HepG2 (cell line): Measurements from ENCODE around the gene ORMDL3. TPM values are rescaled to one million over a fixed set of nuclear protein-coding genes. Genes with fewer than 3 reads are reported as not detected.

ENCODE experiments used
- ARHGAP35 ChIP-seq: sonication (generic); formaldehyde crosslinking; IDR thresholded peaks from 2 replicates; pipeline ENCODE4 v1.9.0; 2022; ENCODE audit warnings: mild to moderate bottlenecking, inconsistent platforms, moderate library complexity, missing genetic modification reagents, borderline replicate concordance
- BHLHE40 ChIP-seq: IDR thresholded peaks from 2 replicates; pipeline ENCODE4 v1.6.1; 2011; ENCODE audit warnings: low read length, improper control_type of control experiment
- BRCA1 ChIP-seq: sonication (generic); formaldehyde crosslinking; IDR thresholded peaks from 2 replicates; pipeline ENCODE4 v1.4.0; 2020; ENCODE audit warnings: missing genetic modification reagents
- CBX1 ChIP-seq: IDR thresholded peaks from one replicate; pipeline ENCODE4 v1.6.1; 2016; ENCODE audit warnings: antibody characterized with exemption, low read depth
- HOXA3 ChIP-seq: sonication (generic); formaldehyde crosslinking; IDR thresholded peaks from 2 replicates; pipeline ENCODE4 v1.5.0; 2020; ENCODE audit warnings: missing genetic modification reagents
- ISL2 ChIP-seq: sonication (generic); formaldehyde crosslinking; IDR thresholded peaks from 2 replicates; pipeline ENCODE4 v1.5.0; 2020; ENCODE audit warnings: missing genetic modification reagents
- KLF12 ChIP-seq: sonication (generic); formaldehyde crosslinking; IDR thresholded peaks from 2 replicates; pipeline ENCODE4 v1.4.0; 2020; ENCODE audit warnings: missing genetic modification reagents, borderline replicate concordance
- MIER2 ChIP-seq: IDR thresholded peaks from 2 replicates; pipeline ENCODE4 v1.6.1; 2016; ENCODE audit warnings: missing biosample characterization, missing genetic modification reagents
- MTA3 ChIP-seq: sonication (generic); formaldehyde crosslinking; IDR thresholded peaks from 2 replicates; pipeline ENCODE4 v1.4.0; 2020; ENCODE audit warnings: missing genetic modification reagents
- RFX3 ChIP-seq: IDR thresholded peaks from 2 replicates; pipeline ENCODE4 v1.6.1; 2016; ENCODE audit warnings: missing biosample characterization, missing genetic modification reagents
- SOX6 ChIP-seq, 2 experiments: fragments of 450-650 bp in 1 of 2; sonication (generic) in 1 of 2; formaldehyde crosslinking in 1 of 2; IDR thresholded peaks; 2 replicates each; pipeline versions ENCODE4 v1.4.0 to v1.6.1; 2017 to 2020; ENCODE audit warnings: antibody characterized with exemption in 1 of 2, mild to moderate bottlenecking in 1 of 2, missing genetic modification reagents in 1 of 2
- SP140L ChIP-seq: sonication (generic); formaldehyde crosslinking; IDR thresholded peaks from 2 replicates; pipeline ENCODE4 v1.4.0; 2020; ENCODE audit warnings: missing genetic modification reagents, borderline replicate concordance
- TBL1XR1 ChIP-seq: fragments of 150-350 bp; IDR thresholded peaks from 2 replicates; pipeline ENCODE4 v1.6.1; 2014; ENCODE audit warnings: borderline replicate concordance, low read length; ENCODE audit not compliant: partially characterized antibody
- THRA ChIP-seq: sonication (generic); formaldehyde crosslinking; IDR thresholded peaks from 2 replicates; pipeline ENCODE4 v1.4.0; 2020; ENCODE audit warnings: missing genetic modification reagents, borderline replicate concordance
- WIZ ChIP-seq: sonication (generic); formaldehyde crosslinking; IDR thresholded peaks from 2 replicates; pipeline ENCODE4 v1.5.1; 2020; ENCODE audit warnings: mild to moderate bottlenecking, missing genetic modification reagents
- ZBTB21 ChIP-seq: sonication (generic); formaldehyde crosslinking; IDR thresholded peaks from 2 replicates; pipeline ENCODE4 v1.4.0; 2020; ENCODE audit warnings: missing genetic modification reagents
- ZNF282 ChIP-seq: fragments of 450-650 bp; IDR thresholded peaks from 2 replicates; pipeline ENCODE4 v1.6.1; 2018; ENCODE audit not compliant: partially characterized antibody
- ZNF331 ChIP-seq: sonication (generic); formaldehyde crosslinking; IDR thresholded peaks from 2 replicates; pipeline ENCODE4 v1.4.0; 2020; ENCODE audit warnings: missing genetic modification reagents
- ZNF546 ChIP-seq: sonication (generic); formaldehyde crosslinking; conservative IDR thresholded peaks from 2 replicates; pipeline ENCODE4 v1.8.1; 2023; ENCODE audit warnings: mild to moderate bottlenecking, missing genetic modification reagents
- ZNF574 ChIP-seq: sonication (generic); formaldehyde crosslinking; IDR thresholded peaks from 2 replicates; pipeline ENCODE4 v1.4.0; 2020; ENCODE audit warnings: missing genetic modification reagents
- ZNF577 ChIP-seq: sonication (generic); formaldehyde crosslinking; IDR thresholded peaks from 2 replicates; pipeline ENCODE4 v1.4.0; 2020; ENCODE audit warnings: mild to moderate bottlenecking, low read depth, missing genetic modification reagents, borderline replicate concordance
- polyA plus RNA-seq, 8 experiments: library from polyadenylated mRNA; depleted of rRNA in 3 of 8; stranded (reverse) in 7 of 8; unstranded in 1 of 8; fragments of >200 nt; fragmentation: Illumina TruSeq in 4 of 8; extraction: Trizol in 4 of 8; gene quantifications; 2 replicates each; pipeline versions ENCODE4 v1.2.1 to v1.2.3, GENCODE V29; 2011 to 2016; ENCODE audit warnings: low read depth in 4 of 8, missing spikeins in 1 of 8, mixed read lengths in 1 of 8; ENCODE audit not compliant: insufficient read depth in 1 of 8
- total RNA-seq, 5 experiments: library from RNA; depleted of rRNA; stranded (reverse); fragments of >200 nt; fragmentation: Illumina TruSeq; extraction: Trizol; gene quantifications; 2 replicates each; pipeline ENCODE4 v1.2.3, GENCODE V29; 2016; ENCODE audit warnings: low read depth in 1 of 5
- TF ChIP-seq, protein P1 (sequence below): sonication (generic); formaldehyde crosslinking; IDR thresholded peaks from 2 replicates; pipeline ENCODE4 v1.5.0; 2020; ENCODE audit warnings: mild to moderate bottlenecking, missing genetic modification reagents, borderline replicate concordance
- TF ChIP-seq, protein P2 (sequence below): sonication (generic); formaldehyde crosslinking; IDR thresholded peaks from 2 replicates; pipeline ENCODE4 v1.4.0; 2020; ENCODE audit warnings: missing genetic modification reagents
- TF ChIP-seq, protein P3 (sequence below): IDR thresholded peaks from 2 replicates; pipeline ENCODE4 v1.6.1; 2016; ENCODE audit warnings: mild to moderate bottlenecking, missing biosample characterization, missing genetic modification reagents

The ORMDL3 gene
- total and polyA plus RNA-seq, 2 of the 13 experiments (the other 11 are each of a cell fraction or from before 2014, with no cell fraction given) = 181 to 384 TPM

- TF ChIP-seq HOXA3 (0 out of 2 replicates have a peak, but pooled peaks have one; percentile 34), WIZ (no peak), ZBTB21 (CRISPR knock-in tag) (no peak), ZNF577 (CRISPR knock-in tag) (no peak), ZNF574 (CRISPR knock-in tag) (0 out of 2 replicates have a peak, but pooled peaks have one; percentile 16), CBX1 (no peak), THRA (CRISPR knock-in tag) (0 out of 2 replicates have a peak, but pooled peaks have one; percentile 28), ZNF546 (CRISPR knock-in tag) (no peak), KLF12 (CRISPR knock-in tag) (no peak), MIER2 (CRISPR knock-in tag) (no peak), SOX6 (IDR thresholded peaks at IDR 0.05) (no peak), SOX6 (CRISPR knock-in tag; IDR thresholded peaks at IDR 0.05) (0 out of 2 replicates have a peak, but pooled peaks have one; percentile 34), RFX3 (CRISPR knock-in tag) (no peak), SP140L (CRISPR knock-in tag) (no peak), BHLHE40 (no peak), ZNF331 (CRISPR knock-in tag) (no peak), BRCA1 (CRISPR knock-in tag) (no peak), ISL2 (no peak), TBL1XR1 (no peak), MTA3 (CRISPR knock-in tag) (no peak), ARHGAP35 (no peak), ZNF282 (no peak)
- TF ChIP-seq, protein P1, sequence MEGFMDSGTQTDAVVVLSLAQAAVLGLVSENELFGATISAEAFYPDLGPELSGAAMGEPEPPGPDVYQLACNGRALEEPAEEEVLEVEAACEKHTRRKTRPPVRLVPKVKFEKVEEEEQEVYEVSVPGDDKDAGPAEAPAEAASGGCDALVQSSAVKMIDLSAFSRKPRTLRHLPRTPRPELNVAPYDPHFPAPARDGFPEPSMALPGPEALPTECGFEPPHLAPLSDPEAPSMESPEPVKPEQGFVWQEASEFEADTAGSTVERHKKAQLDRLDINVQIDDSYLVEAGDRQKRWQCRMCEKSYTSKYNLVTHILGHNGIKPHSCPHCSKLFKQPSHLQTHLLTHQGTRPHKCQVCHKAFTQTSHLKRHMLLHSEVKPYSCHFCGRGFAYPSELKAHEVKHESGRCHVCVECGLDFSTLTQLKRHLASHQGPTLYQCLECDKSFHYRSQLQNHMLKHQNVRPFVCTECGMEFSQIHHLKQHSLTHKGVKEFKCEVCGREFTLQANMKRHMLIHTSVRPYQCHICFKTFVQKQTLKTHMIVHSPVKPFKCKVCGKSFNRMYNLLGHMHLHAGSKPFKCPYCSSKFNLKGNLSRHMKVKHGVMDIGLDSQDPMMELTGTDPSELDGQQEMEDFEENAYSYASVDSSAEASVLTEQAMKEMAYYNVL (CRISPR knock-in tag) = no peak
- TF ChIP-seq, protein P2, sequence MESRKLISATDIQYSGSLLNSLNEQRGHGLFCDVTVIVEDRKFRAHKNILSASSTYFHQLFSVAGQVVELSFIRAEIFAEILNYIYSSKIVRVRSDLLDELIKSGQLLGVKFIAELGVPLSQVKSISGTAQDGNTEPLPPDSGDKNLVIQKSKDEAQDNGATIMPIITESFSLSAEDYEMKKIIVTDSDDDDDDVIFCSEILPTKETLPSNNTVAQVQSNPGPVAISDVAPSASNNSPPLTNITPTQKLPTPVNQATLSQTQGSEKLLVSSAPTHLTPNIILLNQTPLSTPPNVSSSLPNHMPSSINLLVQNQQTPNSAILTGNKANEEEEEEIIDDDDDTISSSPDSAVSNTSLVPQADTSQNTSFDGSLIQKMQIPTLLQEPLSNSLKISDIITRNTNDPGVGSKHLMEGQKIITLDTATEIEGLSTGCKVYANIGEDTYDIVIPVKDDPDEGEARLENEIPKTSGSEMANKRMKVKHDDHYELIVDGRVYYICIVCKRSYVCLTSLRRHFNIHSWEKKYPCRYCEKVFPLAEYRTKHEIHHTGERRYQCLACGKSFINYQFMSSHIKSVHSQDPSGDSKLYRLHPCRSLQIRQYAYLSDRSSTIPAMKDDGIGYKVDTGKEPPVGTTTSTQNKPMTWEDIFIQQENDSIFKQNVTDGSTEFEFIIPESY (CRISPR knock-in tag) = peak; percentile 59
- TF ChIP-seq, protein P3, sequence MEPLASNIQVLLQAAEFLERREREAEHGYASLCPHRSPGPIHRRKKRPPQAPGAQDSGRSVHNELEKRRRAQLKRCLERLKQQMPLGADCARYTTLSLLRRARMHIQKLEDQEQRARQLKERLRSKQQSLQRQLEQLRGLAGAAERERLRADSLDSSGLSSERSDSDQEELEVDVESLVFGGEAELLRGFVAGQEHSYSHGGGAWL = no peak
These were observed 10.5 kb downstream of the ORMDL3 start (continued) for GRCh38 chr17:39916918-39917317.
